ENCODE measurements around the gene CELSR1.

CELSR1 gene

GRCh38 chr22:46381142-46381541 lies 156.3 kb downstream of the CELSR1 start:
- in situ Hi-C loops (cut with MboI; ENCODE audit: low sequenced_read_pairs) = no loop called here

DNA sequence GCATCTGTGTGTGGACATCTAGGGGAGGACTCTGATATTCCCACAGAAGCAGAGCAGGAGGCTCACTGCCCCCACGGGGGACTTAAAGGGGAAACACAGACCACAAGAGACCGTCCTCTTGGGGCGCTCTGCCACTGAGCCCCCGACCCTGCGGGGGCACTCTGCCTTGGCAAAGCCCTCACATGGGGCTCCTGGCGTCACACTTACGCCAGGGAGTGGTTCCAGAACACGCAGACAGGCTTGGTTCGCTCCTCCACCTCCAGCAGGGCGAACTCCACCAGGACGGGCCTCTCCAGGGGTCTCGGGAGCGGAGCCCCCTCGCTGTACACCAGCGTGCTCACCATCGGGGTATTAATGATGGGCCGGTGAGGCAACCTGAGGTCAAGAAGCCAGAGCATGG lies 156.8 kb downstream of the CELSR1 start:
- in situ Hi-C loops (cut with MboI; ENCODE audit: low sequenced_read_pairs) = no loop called here

DNA sequence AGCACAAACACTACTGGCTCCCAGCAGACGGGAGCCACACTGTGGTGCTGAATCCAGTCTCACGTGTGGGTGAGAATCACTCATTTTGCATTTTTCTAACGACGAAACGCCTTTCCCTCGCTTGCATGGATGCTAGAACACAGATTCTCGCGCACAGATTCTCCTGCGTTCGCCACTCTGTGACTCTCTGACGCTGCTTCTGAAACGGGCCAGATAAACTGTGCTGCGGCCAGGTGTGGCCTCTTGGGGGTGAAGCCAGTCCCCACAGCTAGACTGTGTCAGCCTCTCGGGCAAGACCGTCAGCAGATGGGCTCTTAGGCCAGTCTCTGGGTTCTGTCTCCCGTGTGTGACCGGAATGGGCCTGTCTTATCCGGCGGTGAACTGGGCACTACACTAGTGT lies 157.4 kb downstream of the CELSR1 start:
- in situ Hi-C loops (cut with MboI; ENCODE audit: low sequenced_read_pairs) = no loop called here

- in situ Hi-C loops (cut with MboI; ENCODE audit: low sequenced_read_pairs) = no loop called here
Observed at GRCh38 chr22:46379066-46379930, 158.1 kb downstream of the CELSR1 start.

DNA sequence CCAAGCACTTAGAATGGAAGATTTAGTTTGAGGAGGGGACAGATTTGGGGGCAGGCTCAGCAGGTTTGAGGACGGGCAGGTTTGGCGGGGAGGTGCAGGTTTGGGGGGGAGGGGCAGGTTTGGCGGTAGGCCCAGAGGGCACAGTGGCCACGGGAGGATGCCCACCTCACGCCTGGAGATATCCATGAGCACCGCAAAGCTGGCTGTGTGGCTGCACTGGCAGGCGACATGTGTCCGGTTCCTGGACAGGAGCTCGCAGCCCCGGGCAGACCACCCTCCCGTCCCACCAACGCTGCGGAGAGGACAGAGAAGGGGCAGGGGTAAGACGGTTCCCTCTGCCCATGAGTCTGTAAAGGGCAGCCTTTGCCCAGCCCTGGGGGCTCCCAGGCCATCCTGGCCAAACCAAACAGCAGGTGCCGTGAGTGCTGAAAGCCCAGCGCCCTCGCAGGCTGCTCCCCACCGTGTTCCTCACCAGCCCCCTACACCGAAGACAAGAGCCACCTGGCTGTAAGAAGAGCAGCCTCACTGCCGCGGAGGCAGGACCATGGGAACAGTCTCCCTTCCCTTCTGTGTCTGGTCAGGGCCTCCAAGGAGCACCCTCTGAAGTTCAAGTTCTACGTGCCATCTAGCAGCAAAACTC lies 158.9 kb downstream of the CELSR1 start:
- in situ Hi-C loops (cut with MboI; ENCODE audit: low sequenced_read_pairs) = no loop called here

DNA sequence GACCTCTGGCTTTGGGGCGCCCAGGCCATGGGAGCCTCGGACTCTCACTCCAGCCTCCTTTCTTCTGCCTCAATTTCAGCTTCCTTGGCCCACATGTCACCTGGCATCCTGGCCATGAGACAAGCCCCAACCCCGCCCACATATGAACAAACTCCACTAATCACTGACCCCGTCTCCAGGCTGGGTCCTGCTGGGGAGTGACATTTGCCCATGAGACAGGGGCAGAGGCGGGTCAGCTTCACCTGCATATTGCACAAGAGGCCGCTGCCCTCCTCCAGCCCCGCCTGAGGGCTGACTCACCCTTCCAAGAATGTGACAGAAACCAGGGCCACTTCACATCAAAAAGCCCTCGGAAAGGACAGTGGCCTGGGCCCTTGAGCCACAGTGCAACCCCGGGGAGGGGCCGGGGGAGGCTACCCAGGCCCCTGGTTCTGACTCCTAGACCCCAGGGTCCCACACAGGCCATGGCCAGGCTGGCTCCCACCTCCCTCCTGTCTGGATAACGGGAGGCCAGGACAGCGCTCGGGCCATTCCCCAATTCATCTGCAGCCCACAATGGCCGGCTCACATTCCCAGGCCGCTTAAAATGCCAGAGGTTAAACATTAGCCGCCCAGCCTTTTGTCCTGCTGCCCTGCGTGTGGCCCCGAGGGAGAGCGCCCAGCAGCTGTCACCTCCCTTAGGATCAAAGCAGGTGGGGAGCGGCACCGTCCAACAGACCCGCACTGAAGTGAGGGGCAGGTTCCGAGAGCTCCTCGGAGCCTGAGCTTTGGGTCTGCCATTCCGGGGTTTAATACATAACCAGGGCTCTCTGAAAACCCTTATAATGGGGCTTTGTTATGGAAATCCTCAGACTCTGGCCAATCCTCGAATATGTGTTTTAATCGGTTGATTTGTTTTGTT lies 159.6 kb downstream of the CELSR1 start:
- in situ Hi-C loops (cut with MboI; ENCODE audit: low sequenced_read_pairs) = no loop called here

DNA sequence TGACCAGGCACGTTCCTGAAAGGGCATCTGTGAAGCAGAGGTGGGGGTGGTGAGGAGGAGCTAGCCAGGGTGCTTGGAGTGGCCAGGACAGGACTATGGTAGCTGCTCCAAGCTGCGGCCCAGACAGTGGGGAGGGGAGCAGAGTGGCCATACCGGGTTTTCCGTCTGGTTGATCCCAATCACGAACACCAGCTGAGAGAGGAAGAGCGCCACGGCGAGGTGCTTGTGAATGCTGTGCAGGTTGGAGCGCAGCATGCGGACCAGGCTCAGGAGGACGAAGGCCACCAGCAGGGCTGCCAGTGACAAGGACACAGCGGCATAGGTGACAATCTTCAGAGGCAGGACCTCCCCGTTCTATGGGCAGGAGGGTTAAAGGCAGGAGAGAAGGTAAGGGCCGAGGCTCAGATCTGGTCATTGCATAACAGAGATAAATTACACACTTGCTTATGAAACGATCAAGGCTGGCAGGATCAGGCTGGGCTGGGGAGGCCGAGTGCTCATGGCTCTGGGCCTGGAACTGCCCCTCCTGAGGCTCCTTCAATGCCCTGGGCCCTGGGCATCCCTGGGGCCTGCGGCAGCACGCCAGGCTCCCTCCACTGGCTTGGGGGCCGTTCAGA lies 160.4 kb downstream of the CELSR1 start:
- in situ Hi-C loops (cut with MboI; ENCODE audit: low sequenced_read_pairs) = no loop called here

- in situ Hi-C loops (cut with MboI; ENCODE audit: low sequenced_read_pairs) = no loop called here
Observed at GRCh38 chr22:46376111-46376510, 161.3 kb downstream of the CELSR1 start.

- in situ Hi-C loops (cut with MboI; ENCODE audit: low sequenced_read_pairs) = no loop called here
Observed at GRCh38 chr22:46374663-46375474, 162.6 kb downstream of the CELSR1 start.

DNA sequence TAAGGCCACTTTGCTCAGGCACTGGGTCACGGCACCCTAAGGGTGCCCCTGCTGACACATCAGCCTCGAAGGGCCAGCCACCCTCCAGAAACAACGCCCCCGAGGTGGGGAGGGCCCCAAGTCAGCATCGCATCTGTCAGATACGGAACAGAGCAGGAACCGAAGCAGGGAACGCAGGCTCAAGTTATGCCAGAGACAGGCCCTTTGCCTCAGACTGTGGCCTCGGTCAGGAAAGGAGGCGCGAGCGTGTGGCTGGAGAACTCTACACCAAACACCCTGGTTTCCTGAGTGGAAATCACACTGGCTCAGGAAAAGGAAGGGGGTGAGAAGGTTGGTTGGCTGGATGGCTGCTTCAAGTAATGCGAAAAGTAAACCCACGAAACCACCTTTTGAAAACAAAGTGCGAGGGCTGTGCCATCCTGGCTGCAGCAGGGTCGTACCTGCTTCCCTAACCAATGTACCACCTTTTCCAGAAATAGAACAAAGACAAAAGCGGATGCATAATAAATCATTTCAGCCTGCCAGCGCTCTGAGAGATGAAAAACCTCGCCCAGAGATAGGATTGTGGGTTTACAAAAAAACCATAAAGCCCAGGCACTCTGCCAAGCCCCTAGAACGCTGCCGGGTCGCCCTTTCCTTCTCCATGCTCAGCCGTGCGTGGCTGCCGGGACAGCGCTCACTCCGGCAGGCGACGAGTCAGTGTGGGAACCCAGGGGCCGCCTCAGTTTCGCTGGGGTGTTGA lies 163.3 kb downstream of the CELSR1 start:
- in situ Hi-C loops (cut with MboI; ENCODE audit: low sequenced_read_pairs) = no loop called here

DNA sequence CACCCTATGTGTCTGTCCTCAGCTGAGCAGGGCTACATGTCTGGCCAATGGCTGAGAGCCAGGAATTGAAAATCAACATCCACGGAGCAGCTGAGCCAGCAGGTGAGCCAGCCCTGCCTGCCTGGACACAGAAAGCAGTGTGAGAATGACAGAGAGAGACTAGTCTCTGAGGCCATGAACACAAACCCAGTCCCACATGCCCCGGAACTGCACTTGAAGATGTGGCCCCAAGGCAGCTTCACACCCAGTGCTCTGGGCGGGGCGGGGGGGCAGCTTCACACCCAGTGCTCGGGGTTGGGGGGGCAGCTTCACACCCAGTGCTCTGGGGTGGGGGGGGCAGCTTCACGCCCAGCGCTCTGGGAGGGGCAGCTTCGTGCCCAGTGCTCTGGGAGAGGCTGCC lies 164.3 kb downstream of the CELSR1 start:
- in situ Hi-C loops (cut with MboI; ENCODE audit: low sequenced_read_pairs) = no loop called here

- in situ Hi-C loops (cut with MboI; ENCODE audit: low sequenced_read_pairs) = no loop called here
Observed at GRCh38 chr22:46372686-46373085, 164.7 kb downstream of the CELSR1 start.

DNA sequence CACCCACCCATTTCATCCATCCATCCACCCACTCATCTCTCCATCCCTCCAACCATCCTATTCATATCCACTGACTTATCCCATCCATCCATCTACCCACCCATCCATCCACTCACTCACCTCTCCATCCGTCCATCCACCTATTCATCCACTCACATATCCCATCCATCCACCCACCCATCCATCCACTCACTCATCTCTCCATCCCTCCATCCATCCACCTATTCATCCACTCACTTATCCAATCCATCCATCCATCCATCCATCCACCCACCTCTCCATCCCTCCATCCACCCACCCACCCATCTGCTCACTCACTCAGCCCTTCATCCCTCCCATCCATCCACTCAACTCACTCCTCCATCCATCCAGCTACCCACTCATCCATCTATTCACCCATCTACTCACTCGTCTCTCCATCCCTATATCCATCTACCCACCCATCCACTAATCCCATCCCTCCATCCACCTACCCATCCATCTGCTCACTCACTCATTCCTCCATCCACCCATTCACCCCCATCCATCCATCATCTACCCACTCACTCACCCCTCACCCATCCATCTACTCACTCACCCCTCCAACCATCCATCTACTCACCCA lies 165.7 kb downstream of the CELSR1 start:
- in situ Hi-C loops (cut with MboI; ENCODE audit: low sequenced_read_pairs) = no loop called here

DNA sequence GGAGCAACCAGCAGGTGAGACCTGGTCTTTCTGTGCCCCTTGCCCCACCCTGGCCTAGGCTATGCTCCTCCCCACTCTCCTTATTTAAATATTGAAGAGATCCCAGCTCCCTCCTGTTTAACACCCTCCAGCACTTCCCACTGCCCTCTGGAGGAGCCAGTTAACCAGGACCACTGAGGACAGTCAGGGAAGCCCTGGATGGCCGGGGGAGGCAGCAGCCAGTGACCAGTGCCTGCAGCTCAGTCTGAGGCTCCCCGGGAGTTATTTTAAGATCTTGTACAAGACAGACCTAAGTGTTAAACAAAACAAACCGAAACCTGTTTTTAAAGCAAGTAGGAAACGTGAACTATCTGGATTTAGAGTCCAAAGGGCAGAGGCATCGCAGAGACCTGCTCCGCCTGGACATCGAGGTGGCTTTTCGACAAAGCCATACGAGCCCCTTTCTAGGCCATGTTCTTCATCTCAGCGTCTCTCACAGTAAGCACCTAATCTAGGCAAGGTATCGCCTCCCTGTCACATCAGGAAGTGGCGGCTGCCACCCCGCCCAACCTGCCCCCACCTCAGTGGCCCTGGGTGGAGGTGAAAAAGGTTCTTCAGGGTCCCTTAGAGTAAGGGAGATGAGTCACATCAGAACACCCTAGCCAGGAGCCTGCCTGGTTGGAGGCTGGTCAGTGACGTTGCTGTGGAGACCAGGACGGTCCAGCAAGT lies 166.7 kb downstream of the CELSR1 start:
- in situ Hi-C loops (cut with MboI; ENCODE audit: low sequenced_read_pairs) = no loop called here

DNA sequence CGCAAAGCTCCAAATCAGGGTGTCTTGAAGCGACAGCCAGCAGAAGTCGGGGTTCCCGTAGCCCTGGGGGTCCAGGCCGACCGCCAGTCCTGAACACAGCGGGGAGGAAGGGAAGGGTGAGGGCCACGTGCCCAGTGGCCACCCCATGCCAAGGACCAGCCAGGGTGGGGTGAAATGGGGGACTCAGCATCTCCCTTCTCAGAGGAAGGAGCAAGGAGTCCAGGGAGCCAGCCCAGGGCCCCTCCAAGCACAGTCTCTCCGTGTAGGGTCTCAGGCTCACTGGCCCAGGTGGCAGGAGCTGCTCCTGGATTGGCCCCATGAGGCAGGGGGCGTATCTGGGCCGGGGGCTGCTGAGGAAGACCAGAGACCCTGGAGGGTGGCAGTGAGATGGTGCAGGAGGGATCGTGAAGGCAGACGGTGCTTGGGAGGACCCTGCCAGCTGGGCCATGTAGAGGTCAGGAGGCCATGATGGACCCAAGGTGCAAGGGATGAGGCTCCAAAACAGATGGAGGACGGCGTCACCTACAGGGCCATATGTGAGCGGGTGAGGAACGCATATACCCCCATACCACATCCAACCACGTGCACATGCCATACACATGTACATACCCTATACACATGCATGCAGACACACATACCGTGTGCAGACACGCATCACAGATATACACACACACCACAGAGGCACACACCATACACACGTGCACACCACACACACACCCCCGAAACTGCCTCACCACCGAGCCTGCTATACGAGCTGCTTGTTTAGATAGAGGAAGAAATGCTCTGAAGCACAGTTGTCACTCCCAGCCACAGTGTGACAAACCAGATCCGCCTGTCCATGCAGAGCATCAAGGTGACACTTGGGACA lies 167.5 kb downstream of the CELSR1 start:
- in situ Hi-C loops (cut with MboI; ENCODE audit: low sequenced_read_pairs) = loop anchor here (10.0 kb wide), 1 partner anchor 175 kb away; no protein-coding TSS in a partner anchor

- in situ Hi-C loops (cut with MboI; ENCODE audit: low sequenced_read_pairs) = loop anchor here (10.0 kb wide), 1 partner anchor 176 kb away; no protein-coding TSS in a partner anchor
Observed at GRCh38 chr22:46368871-46369715, 168.3 kb downstream of the CELSR1 start.

Data from HL-60/S4 treated with retinoic acid at 250 ng/mL for 4 days and 3 days (cell line).